Fibroblast of skin of scalp (primary cell): Measurements from ENCODE around the gene DRICH1.
"Not testable (repeated sequence)": the region's sequence is repeated elsewhere in the genome, so short reads cannot be mapped to it uniquely, and the experiment has no call there.

ENCODE experiments used
- DNase-seq: peaks from one replicate; pipeline ENCODE4 v3.0.0-alpha.2; 2013

Gene DRICH1

GRCh38 chr22:23565915-23566704, 66.0 kb downstream of the DRICH1 start:
- no peak for DNase-seq

- peak; percentile 7 for DNase-seq
These were observed 66.7 kb downstream of the DRICH1 start for GRCh38 chr22:23565305-23565914.

- DNase-seq, result no peak
These were observed 67.8 kb downstream of the DRICH1 start for GRCh38 chr22:23564276-23564675.

GRCh38 chr22:23563111-23563510, 69.0 kb downstream of the DRICH1 start:
- DNase-seq, result no peak

GRCh38 chr22:23562186-23562585, 69.9 kb downstream of the DRICH1 start:
- no peak for DNase-seq

- not testable (repeated sequence) for DNase-seq
These were observed 71.1 kb downstream of the DRICH1 start for GRCh38 chr22:23561025-23561510.

- not testable (repeated sequence) for DNase-seq
These were observed 71.9 kb downstream of the DRICH1 start for GRCh38 chr22:23560215-23560614.
